ENCODE data around the gene TRUB1.

The TRUB1 gene

DNA sequence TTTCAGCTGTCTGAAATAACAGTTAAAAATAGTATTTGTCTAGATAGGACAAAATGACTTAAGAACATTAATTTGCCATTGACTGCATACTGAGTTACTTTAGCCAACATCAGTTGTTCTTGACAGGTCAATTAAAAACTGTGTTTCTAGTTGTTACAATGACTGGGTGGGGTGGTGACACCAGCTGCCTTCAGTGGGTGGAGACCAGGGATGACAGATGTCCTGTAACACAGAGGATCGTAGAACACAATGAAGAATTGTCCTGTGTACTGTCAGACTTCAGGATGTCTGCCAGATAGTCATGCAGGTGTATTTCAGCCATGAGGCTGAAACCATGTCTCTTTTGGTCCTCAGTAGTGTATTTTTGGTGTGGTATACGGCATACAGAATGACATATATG lies 24.4 kb downstream of the TRUB1 start:
- H3K4me1 ChIP-seq (ENCODE audit: low read length), result no peaks in the 10 kb centered on the region
- H3K9me2 ChIP-seq (replicated peaks; ENCODE audit: insufficient read depth, low read length), result no peaks in the 10 kb centered on the region
- peaks cover 23% of the 10 kb centered on the region for H3K79me2 ChIP-seq (ENCODE audit: low read length)
- TF ChIP-seq EZH2 (optimal IDR thresholded peaks at IDR 0.05; ENCODE audit: low read depth, low read length), result no peak
- H3K27ac ChIP-seq (ENCODE audit: low read length), result no peak overlapping the region
- no peak overlapping the region for H3K4me2 ChIP-seq (ENCODE audit: low read depth, low read length)
- H3K27me3 ChIP-seq (replicated peaks; ENCODE audit: insufficient read depth, low read length), result no peaks in the 10 kb centered on the region
- H3K9ac ChIP-seq (ENCODE audit: low read length), result no peak overlapping the region
- no peaks in the 10 kb centered on the region for H3K9me3 ChIP-seq (replicated peaks; ENCODE audit: insufficient read depth, low read length)
- no peaks in the 10 kb centered on the region for H3K36me3 ChIP-seq (replicated peaks; ENCODE audit: insufficient read depth, low read length)
- H3F3A ChIP-seq (ENCODE audit: insufficient read depth, low read length), result no peaks in the 10 kb centered on the region
- no peak overlapping the region for H3K4me3 ChIP-seq (ENCODE audit: low read length)
- DNase-seq, result no peak
- no peaks in the 10 kb centered on the region for H4K20me1 ChIP-seq (ENCODE audit: insufficient read depth, low read length)
- H2AFZ ChIP-seq (ENCODE audit: low read length), result no peak overlapping the region

DNA sequence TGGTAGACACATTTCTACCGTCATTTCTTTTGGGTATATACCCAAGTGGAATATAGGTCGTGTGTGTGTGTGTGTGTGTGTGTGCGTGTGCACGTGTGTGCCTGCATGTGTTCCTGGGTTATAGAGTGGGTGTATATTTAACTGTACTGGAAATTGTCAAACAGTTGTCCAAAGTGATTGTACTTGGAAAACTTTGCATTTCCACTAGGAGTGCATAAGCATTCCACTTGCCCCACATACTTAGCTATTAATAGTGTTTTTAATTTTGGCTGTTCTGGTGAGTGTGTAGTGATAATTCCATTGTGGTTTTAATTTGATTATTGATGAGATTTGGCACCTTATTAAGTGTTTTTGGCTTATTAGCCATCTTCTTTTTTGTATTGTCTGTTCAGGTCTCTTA lies 25.9 kb downstream of the TRUB1 start:
- Histone ChIP-seq H3K36me3 (replicated peaks; ENCODE audit: insufficient read depth, low read length) (no peaks in the 10 kb centered on the region), H3K79me2 (ENCODE audit: low read length) (peaks cover 23% of the 10 kb centered on the region), H3K4me1 (ENCODE audit: low read length) (no peaks in the 10 kb centered on the region), H3K27ac (ENCODE audit: low read length) (no peak overlapping the region), H3K27me3 (replicated peaks; ENCODE audit: insufficient read depth, low read length) (no peaks in the 10 kb centered on the region), H2AFZ (ENCODE audit: low read length) (no peak overlapping the region), H3K4me2 (ENCODE audit: low read depth, low read length) (no peak overlapping the region), H3F3A (ENCODE audit: insufficient read depth, low read length) (no peaks in the 10 kb centered on the region), H3K9me3 (replicated peaks; ENCODE audit: insufficient read depth, low read length) (no peaks in the 10 kb centered on the region), H3K4me3 (ENCODE audit: low read length) (no peak overlapping the region), H3K9ac (ENCODE audit: low read length) (no peak overlapping the region), H4K20me1 (ENCODE audit: insufficient read depth, low read length) (no peaks in the 10 kb centered on the region), H3K9me2 (replicated peaks; ENCODE audit: insufficient read depth, low read length) (no peaks in the 10 kb centered on the region)
- TF ChIP-seq, protein P1, sequence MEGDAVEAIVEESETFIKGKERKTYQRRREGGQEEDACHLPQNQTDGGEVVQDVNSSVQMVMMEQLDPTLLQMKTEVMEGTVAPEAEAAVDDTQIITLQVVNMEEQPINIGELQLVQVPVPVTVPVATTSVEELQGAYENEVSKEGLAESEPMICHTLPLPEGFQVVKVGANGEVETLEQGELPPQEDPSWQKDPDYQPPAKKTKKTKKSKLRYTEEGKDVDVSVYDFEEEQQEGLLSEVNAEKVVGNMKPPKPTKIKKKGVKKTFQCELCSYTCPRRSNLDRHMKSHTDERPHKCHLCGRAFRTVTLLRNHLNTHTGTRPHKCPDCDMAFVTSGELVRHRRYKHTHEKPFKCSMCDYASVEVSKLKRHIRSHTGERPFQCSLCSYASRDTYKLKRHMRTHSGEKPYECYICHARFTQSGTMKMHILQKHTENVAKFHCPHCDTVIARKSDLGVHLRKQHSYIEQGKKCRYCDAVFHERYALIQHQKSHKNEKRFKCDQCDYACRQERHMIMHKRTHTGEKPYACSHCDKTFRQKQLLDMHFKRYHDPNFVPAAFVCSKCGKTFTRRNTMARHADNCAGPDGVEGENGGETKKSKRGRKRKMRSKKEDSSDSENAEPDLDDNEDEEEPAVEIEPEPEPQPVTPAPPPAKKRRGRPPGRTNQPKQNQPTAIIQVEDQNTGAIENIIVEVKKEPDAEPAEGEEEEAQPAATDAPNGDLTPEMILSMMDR (IDR thresholded peaks at IDR 0.05; ENCODE audit: low read length), result no peak
- TF ChIP-seq EZH2 (optimal IDR thresholded peaks at IDR 0.05; ENCODE audit: low read depth, low read length) (no peak), EZH2phosphoT487 (IDR thresholded peaks at IDR 0.05; ENCODE audit: low read length) (no peak)
- no peak for DNase-seq

DNA sequence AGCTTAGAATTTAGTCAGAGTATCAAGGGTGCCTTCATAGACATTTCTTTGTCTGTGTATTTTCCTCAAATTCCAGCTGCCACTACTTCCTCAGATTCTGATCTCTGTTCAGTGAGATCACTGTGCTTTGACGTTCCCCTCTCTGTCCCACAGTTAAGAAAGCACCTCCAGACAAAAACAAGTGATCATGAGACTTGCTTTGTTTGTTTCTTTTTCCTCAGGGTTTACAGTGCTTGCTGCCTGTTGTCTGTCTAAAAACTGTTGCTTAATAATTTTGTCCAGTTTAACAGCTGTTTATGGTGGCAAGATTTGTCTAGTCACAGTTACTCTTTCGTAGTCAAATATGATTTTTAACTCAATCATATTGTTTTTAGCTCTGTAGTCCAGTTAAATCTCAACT lies 29.1 kb downstream of the TRUB1 start:
- Histone ChIP-seq H3K4me1 (ENCODE audit: low read length) (no peaks in the 10 kb centered on the region), H3F3A (ENCODE audit: insufficient read depth, low read length) (no peaks in the 10 kb centered on the region), H3K9me3 (replicated peaks; ENCODE audit: insufficient read depth, low read length) (no peaks in the 10 kb centered on the region), H2AFZ (ENCODE audit: low read length) (no peak overlapping the region), H3K9me2 (replicated peaks; ENCODE audit: insufficient read depth, low read length) (no peaks in the 10 kb centered on the region), H3K27me3 (replicated peaks; ENCODE audit: insufficient read depth, low read length) (no peaks in the 10 kb centered on the region), H3K4me2 (ENCODE audit: low read depth, low read length) (no peak overlapping the region), H3K4me3 (ENCODE audit: low read length) (no peak overlapping the region), H3K79me2 (ENCODE audit: low read length) (peaks cover 23% of the 10 kb centered on the region), H4K20me1 (ENCODE audit: insufficient read depth, low read length) (no peaks in the 10 kb centered on the region), H3K9ac (ENCODE audit: low read length) (no peak overlapping the region), H3K36me3 (replicated peaks; ENCODE audit: insufficient read depth, low read length) (no peaks in the 10 kb centered on the region), H3K27ac (ENCODE audit: low read length) (no peak overlapping the region)
- no peak for DNase-seq
- TF ChIP-seq, protein P1 (IDR thresholded peaks at IDR 0.05; ENCODE audit: low read length), result no peak
- no peak for TF ChIP-seq EZH2 (optimal IDR thresholded peaks at IDR 0.05; ENCODE audit: low read depth, low read length)
- TF ChIP-seq EZH2phosphoT487 (IDR thresholded peaks at IDR 0.05; ENCODE audit: low read length), result no peak

DNA sequence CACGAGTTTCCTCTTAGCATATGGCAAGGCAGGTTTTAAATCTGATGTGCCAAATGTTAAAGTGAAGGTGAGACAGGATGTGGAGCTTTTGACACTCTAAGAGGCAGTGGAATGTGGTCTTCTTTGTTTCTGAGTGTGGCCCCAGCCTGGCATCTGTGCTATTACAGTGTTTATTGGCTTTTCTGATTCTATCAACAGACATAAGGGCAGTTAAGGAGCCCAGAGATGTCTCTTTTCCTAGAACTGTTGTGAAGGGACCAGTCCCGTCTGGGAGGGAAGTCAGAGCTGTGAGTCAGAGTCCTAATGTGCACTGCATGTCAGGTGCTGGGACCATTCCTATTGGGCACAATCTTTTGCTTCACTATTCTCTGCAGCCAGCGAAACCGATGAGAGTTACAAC lies 32.5 kb downstream of the TRUB1 start:
- peaks cover 16% of the 10 kb centered on the region for H3K79me2 ChIP-seq (ENCODE audit: low read length)
- H3F3A ChIP-seq (ENCODE audit: insufficient read depth, low read length), result no peaks in the 10 kb centered on the region
- H3K36me3 ChIP-seq (replicated peaks; ENCODE audit: insufficient read depth, low read length), result no peaks in the 10 kb centered on the region
- H4K20me1 ChIP-seq (ENCODE audit: insufficient read depth, low read length), result no peaks in the 10 kb centered on the region
- no peaks in the 10 kb centered on the region for H3K4me1 ChIP-seq (ENCODE audit: low read length)
- H3K27ac ChIP-seq (ENCODE audit: low read length), result no peak overlapping the region
- H3K9me3 ChIP-seq (replicated peaks; ENCODE audit: insufficient read depth, low read length), result no peaks in the 10 kb centered on the region
- H2AFZ ChIP-seq (ENCODE audit: low read length), result no peak overlapping the region
- no peak overlapping the region for H3K4me2 ChIP-seq (ENCODE audit: low read depth, low read length)
- no peaks in the 10 kb centered on the region for H3K27me3 ChIP-seq (replicated peaks; ENCODE audit: insufficient read depth, low read length)
- no peaks in the 10 kb centered on the region for H3K9me2 ChIP-seq (replicated peaks; ENCODE audit: insufficient read depth, low read length)
- no peak overlapping the region for H3K4me3 ChIP-seq (ENCODE audit: low read length)
- DNase-seq, result no peak
- no peak overlapping the region for H3K9ac ChIP-seq (ENCODE audit: low read length)
- no peak for TF ChIP-seq EZH2phosphoT487 (IDR thresholded peaks at IDR 0.05; ENCODE audit: low read length)
